ENCODE results near the gene EPS15.
"Not testable (repeated sequence)": the region's sequence is repeated elsewhere in the genome, so short reads cannot be mapped to it uniquely, and the experiment has no call there.

EPS15 gene

DNA sequence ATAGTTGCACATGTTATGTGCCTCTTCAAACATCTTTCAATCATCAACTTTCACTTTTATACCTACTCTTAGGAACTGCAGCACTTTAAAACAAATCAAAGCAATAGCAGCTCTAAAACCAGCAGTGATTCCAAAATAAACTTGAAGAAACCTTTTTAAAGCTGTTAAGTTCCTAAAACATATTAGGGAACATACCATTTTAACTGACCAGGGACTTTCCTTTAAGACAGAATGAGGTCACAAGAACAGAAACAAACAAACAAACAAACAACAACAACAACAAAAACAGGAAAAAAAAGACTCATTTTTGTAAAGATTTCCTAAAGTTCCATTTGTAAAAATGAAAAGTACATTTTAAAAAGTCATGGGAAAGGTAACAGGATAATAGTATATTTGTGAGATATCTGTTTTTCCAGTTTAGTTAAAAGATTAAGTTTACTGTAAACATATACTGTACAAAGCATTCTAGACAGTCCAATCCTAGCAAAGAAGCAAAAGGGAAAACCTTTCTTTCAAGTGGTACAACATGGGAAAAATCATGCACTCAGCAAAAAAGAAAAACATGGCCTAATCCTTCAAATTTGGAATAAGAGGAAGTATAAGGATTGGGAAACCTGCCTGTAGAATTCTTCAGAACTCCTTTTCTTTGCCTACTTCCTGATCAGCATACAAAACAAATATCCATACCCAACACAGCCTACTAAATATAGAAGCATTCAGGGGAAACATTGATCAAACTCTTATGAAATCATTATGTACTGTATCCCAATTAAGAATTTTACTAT lies 45.5 kb downstream of the EPS15 start:
- Mint-ChIP-seq H3K4me3 (no peak overlapping the region), H3K36me3 (peaks cover 21% of the 10 kb centered on the region), H3K4me1 (peaks cover 5% of the 10 kb centered on the region)

DNA sequence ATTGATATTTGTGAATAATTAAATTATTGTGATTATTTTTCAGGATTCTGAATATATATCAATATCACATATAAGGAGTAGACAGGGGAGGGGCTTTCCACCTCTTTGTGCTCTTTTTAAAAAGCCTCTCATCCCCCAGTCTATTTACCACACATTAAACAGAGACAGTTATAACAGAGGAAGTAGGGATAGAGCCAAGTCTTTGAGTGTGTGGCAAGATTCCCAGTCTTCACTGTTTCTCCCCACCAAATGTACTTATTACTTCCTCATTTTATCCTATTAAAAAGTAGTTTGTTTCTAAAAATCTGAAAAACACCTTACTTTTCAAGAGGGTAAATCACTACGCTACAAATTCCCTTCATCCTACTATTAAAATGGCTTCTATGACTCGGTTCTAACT lies 46.7 kb downstream of the EPS15 start:
- peaks cover 7% of the 10 kb centered on the region for H3K9me3 Mint-ChIP-seq
- H3K27ac Mint-ChIP-seq: no peak overlapping the region
- H3K4me1 Mint-ChIP-seq: peaks cover 5% of the 10 kb centered on the region
- H3K4me3 Mint-ChIP-seq: no peak overlapping the region
- H3K36me3 Mint-ChIP-seq: peaks cover 22% of the 10 kb centered on the region
- no peaks in the 10 kb centered on the region for H3K27me3 Mint-ChIP-seq

More for the DNA sequence above, 45.5 kb downstream of the EPS15 start:
- Mint-ChIP-seq H3K27me3 (no peaks in the 10 kb centered on the region), H3K27ac (no peak overlapping the region), H3K9me3 (peaks cover 7% of the 10 kb centered on the region)

DNA sequence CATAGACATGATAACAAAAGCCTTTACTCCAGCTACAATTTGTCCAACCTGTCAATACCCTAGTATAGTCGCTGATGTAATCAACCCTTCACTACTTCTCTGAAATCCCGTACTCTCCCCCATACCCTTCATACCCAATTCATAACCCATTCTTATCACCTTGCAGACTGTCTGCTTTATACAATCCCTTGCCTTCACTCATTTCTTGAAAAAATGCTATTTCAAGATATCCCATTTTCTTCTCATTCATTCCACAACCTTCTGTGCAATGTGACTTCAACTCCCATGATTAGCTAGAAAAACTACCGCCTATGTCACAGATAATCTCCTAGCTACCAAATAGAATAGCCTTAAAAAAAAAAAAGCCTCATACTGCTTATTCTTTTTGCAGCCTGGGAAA lies 49.5 kb downstream of the EPS15 start:
- Mint-ChIP-seq H3K27me3 (no peaks in the 10 kb centered on the region), H3K4me3 (no peak overlapping the region), H3K4me1 (peaks cover 5% of the 10 kb centered on the region), H3K9me3 (no peaks in the 10 kb centered on the region), H3K27ac (no peak overlapping the region), H3K36me3 (peaks cover 21% of the 10 kb centered on the region)

DNA sequence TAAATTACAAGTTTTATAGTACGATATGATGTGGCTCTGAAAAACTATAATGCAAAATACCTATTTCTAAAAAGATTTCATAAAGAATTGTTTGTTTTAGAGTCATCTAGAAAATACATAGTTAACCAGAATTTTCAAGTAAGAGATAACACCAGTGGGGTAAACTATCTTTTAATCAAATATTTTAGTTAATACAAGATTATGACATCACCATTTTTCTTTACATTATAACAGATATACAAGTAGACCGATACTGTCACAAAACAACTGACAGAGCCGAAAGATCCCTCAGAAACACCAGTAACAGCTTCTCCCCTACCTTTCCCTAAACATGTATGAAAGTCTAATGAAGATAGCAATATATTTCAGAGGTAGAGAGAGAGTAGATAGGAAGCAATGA lies 54.2 kb downstream of the EPS15 start:
- Mint-ChIP-seq H3K4me3 (no peak overlapping the region), H3K27ac (no peak overlapping the region), H3K27me3 (no peaks in the 10 kb centered on the region), H3K9me3 (no peaks in the 10 kb centered on the region), H3K36me3 (peaks cover 25% of the 10 kb centered on the region), H3K4me1 (no peaks in the 10 kb centered on the region)

DNA sequence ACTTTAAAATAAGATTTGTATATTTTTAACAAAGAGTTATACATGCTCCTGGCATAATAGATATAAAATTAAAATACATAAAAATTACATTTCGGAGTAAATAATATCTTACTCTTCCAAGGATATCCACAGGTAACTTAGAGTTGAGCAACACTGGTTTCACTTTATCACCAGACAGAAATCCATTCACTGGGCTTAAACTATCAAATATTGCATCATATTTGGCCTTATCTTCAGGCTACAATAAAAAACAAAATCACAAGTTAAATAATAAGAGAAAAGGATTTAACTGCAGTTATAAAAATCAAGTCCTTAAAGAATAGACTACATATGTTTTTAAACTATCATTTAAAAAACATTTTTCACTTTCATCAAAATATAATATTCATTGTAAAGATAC lies 55.5 kb downstream of the EPS15 start:
- H3K9me3 Mint-ChIP-seq: no peaks in the 10 kb centered on the region
- H3K27ac Mint-ChIP-seq: no peak overlapping the region
- H3K4me1 Mint-ChIP-seq: no peaks in the 10 kb centered on the region
- H3K36me3 Mint-ChIP-seq: peaks cover 24% of the 10 kb centered on the region
- no peak overlapping the region for H3K4me3 Mint-ChIP-seq
- no peaks in the 10 kb centered on the region for H3K27me3 Mint-ChIP-seq

DNA sequence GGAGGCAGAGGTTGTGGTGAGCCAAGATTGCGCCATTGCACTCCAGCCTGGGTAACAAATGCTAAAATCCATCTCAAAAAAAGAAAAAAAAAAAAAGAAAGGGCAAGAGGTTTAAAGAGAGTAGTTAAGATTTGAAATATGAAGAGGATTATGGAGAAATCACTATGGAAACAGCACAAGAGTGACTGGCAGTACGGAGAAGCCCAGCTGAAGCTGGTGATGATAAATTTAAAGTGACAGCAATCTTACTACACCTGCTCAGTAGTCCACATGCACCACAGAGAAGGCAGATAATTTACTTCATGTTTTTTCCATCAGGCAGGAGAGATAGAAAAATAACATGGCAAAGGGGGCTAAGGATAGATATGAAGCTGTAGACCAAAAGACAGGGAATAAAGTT lies 56.8 kb downstream of the EPS15 start:
- H3K36me3 Mint-ChIP-seq: peaks cover 26% of the 10 kb centered on the region
- not testable (repeated sequence) for H3K27ac Mint-ChIP-seq, H3K27me3 Mint-ChIP-seq, H3K4me1 Mint-ChIP-seq, H3K9me3 Mint-ChIP-seq, H3K4me3 Mint-ChIP-seq

DNA sequence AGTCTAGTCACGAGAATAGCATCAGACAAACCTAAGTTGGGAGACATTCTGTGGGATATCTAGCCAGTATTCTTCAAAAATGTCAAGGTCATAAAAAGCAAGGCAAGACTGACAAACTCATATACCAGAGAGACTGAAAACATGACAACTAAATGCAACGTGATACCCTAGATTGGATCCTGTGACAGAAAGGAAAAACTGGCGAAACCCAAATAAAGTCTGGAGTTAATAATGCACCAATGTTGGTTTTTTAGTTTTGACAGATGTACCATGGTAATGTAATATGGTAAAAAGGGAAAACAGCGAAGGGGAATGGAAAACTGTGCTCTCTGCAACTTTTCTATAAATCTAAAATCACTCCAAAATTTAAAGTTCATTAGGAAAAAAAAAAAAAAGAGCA lies 64.5 kb downstream of the EPS15 start:
- Mint-ChIP-seq H3K27ac (no peak overlapping the region), H3K9me3 (no peaks in the 10 kb centered on the region), H3K4me1 (no peaks in the 10 kb centered on the region), H3K4me3 (no peak overlapping the region), H3K27me3 (no peaks in the 10 kb centered on the region), H3K36me3 (peaks cover 16% of the 10 kb centered on the region)

DNA sequence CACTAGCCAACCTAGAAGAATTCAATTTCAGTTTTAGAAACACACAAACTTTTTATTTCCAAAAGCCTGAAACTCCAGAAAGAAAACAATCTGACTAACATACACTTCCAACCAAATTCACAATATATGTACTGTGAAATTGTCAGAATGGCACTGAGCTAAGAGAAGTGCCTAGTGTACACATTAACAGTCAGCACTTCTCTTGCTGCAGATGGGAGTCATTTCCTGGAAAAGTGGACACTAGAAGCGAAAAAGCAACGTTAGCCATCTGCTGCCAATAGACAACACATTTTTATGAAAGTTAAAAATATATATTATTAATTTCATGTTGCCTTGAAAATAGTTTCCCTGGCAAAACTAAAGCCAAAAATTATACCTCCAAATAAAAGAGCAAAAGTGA lies 66.1 kb downstream of the EPS15 start:
- Mint-ChIP-seq H3K27ac (no peak overlapping the region), H3K9me3 (no peaks in the 10 kb centered on the region), H3K36me3 (peaks cover 15% of the 10 kb centered on the region), H3K27me3 (no peaks in the 10 kb centered on the region), H3K4me3 (no peak overlapping the region), H3K4me1 (no peaks in the 10 kb centered on the region)

DNA sequence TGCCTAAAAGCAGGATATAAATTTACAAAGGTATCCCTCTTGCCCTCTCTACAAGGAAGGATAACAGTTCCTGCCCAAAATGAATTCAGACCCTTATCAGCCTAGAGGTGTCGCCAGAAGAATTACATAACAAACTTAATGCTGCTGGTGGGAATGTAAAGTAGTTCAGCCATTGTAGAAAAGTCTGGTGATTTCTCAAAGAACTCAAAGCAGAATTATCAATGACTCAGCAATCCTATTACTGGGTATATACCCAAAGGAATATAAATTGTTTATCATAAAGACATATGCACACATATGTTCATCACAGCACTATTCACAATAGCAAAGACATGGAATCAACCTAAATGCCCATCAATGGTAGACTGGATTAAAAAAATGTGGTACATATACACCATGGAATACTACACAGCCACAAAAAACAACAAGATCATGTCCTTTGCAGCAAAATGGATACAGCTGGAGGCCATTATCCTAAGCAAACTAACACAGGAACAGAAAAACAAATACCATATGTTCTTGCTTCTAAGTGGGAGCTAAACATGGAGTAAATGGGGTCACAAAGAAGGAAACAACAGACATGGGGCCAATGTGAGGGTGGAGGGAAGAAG lies 70.1 kb downstream of the EPS15 start:
- H3K27me3 Mint-ChIP-seq, H3K4me1 Mint-ChIP-seq, H3K9me3 Mint-ChIP-seq, H3K4me3 Mint-ChIP-seq, H3K27ac Mint-ChIP-seq: not testable (repeated sequence)
- peaks cover 11% of the 10 kb centered on the region for H3K36me3 Mint-ChIP-seq

DNA sequence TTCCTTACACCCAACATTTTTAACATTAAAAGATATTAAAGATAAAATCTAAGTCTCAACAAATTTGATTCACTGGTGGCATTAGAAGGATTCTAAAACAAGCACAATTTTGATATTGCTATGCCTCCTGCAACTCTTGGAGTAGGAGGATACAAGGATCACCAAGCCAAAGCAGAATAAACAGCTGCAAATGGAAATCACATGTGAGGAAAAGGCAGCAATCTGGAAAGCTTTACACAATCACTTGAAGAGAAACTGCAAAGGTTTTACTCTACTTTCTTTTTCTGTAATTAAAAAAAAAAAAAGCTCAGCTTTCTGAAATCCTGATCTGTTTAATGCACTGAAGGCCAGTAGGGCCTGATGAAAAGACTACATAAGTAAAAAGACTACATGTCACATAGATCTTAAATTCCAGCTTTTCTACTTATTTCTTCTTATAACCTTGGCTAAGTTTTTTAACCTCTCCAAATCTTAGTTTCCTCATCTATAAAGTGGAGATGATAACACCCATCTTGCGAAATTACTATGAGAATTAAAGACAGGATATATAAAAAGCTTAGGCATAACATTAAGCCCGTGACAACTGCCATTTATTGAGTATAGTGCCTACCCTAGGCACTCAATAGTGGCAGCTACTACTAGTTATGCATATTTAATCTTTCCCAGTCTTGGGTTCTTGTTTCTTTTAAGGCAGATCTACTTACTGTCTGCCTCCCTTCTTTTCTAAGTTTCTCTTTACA lies 73.5 kb downstream of the EPS15 start:
- Mint-ChIP-seq H3K27ac (no peak overlapping the region), H3K27me3 (no peaks in the 10 kb centered on the region), H3K4me3 (no peak overlapping the region), H3K4me1 (peaks cover 18% of the 10 kb centered on the region), H3K36me3 (peaks cover 20% of the 10 kb centered on the region), H3K9me3 (no peaks in the 10 kb centered on the region)

DNA sequence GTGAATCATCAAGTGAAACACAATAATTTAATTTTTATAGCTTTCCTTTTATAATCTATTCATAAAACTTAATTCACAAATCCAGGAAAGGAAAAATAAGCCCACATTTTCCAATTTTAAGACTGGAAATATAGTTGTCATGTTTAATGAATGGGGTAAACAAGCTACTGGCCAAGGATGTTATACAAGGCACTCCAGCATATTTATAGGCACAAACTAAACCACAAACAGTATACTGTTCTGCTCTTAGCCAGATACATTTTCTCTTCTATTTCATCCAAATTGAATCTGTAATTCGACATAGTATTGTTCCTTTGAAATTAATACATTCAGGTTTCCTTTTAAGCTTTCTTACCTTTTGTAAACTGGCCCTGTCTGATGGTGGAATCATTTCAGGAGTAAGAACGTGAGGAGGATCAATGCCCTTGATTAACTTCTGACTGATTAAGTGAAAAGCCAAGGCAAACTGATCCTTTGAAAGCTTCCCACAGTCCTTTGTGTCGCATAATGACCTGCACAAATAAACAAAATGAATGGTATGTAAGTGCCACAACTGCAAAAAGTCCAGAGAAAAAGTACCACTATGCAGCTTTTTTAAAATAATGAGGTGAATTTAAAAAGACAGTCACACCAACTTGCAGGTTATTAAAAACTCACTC lies 74.4 kb downstream of the EPS15 start:
- no peak overlapping the region for H3K27ac Mint-ChIP-seq
- peaks cover 18% of the 10 kb centered on the region for H3K4me1 Mint-ChIP-seq
- H3K36me3 Mint-ChIP-seq: peaks cover 22% of the 10 kb centered on the region
- H3K27me3 Mint-ChIP-seq: no peaks in the 10 kb centered on the region
- H3K9me3 Mint-ChIP-seq: no peaks in the 10 kb centered on the region
- no peak overlapping the region for H3K4me3 Mint-ChIP-seq

DNA sequence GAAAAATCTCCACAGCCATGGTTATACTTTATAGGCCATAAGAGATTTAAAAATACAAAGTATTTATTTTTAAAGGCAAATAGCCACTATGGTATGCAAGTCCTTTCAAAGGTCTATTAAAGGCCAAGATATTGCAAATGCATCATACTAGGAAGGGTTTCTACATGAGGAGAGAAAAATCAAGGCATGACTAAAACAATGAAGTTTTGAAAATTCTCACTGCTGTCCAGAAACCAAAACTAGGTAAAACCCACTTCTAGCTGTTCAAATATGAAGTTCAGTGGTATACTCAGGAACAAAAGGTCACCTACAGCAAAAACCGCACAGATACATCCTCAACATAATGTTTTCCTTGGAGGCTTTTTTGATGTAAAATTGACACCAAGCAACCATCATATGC lies 75.0 kb downstream of the EPS15 start:
- Mint-ChIP-seq H3K36me3 (peaks cover 19% of the 10 kb centered on the region), H3K9me3 (no peaks in the 10 kb centered on the region), H3K4me1 (peaks cover 20% of the 10 kb centered on the region)

DNA sequence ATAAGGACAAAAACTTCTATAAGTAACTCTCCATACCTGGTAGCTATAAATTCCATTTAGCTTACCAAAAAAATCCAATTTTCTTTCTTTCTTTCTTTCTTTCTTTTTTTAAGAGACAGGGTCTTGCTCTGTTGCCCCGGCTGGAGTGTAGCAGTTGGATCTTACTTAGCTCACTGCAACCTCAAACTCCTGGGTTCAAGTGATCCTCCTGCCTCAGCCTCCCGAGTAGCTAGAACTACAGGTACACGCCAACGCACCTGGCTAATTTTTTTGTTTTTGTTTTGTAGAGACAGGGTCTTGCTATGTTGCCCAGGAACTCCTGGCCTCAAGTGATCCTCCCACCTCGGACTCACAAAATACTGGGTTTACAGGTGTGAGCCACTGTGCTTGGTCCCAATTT lies 75.5 kb downstream of the EPS15 start:
- Mint-ChIP-seq H3K4me1 (peaks cover 26% of the 10 kb centered on the region), H3K4me3 (no peak overlapping the region), H3K27me3 (no peaks in the 10 kb centered on the region), H3K27ac (no peak overlapping the region), H3K9me3 (no peaks in the 10 kb centered on the region), H3K36me3 (peaks cover 22% of the 10 kb centered on the region)

More for the DNA sequence above, 75.0 kb downstream of the EPS15 start:
- Mint-ChIP-seq H3K27ac (no peak overlapping the region), H3K4me3 (no peak overlapping the region), H3K27me3 (no peaks in the 10 kb centered on the region)

DNA sequence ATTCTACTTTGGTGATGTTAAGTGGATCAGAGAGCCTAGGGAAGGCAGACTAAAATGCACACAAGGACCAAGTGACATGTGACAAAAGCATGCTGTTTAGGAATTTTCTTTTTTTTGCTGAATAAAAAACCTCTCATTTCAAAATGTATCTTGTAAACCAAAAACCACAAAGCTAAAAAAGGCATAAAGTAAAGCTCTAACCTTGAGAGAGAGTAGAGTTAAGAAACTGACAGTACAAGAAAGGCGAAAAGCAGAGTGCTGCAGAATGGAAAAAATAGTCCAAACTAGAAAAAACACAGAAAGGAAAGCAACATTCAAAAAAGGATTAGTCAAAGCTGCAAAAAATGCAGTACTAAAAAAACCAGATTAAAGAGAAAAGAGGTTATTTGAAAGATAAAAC lies 76.5 kb downstream of the EPS15 start:
- no peak overlapping the region for H3K27ac Mint-ChIP-seq
- peaks cover 26% of the 10 kb centered on the region for H3K4me1 Mint-ChIP-seq
- no peaks in the 10 kb centered on the region for H3K27me3 Mint-ChIP-seq
- H3K4me3 Mint-ChIP-seq: no peak overlapping the region
- H3K36me3 Mint-ChIP-seq: peaks cover 22% of the 10 kb centered on the region
- no peaks in the 10 kb centered on the region for H3K9me3 Mint-ChIP-seq

DNA sequence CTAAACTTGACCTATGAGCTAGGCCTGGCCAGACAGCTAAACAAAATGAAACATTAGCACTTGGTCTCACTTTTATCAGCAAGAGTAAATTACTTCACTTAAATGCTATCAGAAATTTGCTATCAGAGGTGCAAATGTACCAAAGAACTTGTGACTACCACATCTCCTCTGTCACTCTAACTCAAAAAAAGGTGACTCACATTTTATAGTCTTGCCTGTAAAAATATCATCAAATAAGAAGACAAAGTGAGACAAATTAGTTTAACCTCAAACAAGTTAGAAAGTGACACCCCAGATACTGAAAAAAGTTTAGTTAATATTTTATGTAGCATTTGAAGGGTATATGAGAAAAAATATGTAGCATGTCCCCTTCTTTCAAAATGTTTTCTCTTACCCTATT lies 76.9 kb downstream of the EPS15 start:
- H3K4me3 Mint-ChIP-seq: no peak overlapping the region
- no peak overlapping the region for H3K27ac Mint-ChIP-seq
- H3K27me3 Mint-ChIP-seq: no peaks in the 10 kb centered on the region
- H3K9me3 Mint-ChIP-seq: no peaks in the 10 kb centered on the region
- peaks cover 20% of the 10 kb centered on the region for H3K36me3 Mint-ChIP-seq
- H3K4me1 Mint-ChIP-seq: peaks cover 26% of the 10 kb centered on the region

DNA sequence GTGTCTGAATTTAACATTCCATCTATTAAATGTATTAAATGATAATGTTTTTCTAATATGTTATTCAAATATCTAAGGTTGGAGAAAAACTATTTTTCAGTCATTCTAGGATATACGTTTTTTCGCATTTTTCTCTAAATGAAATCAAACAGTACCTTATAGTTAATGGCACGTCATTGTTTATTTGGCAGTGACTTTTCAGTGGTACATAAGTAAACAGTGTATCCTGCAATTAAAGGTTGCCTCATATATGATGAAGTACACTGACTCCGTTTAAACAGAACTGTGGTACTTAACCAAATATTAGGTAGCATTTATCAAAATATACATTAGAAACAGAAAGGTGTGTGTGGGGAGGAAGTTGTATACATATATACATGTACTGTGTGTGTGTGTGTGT lies 79.2 kb downstream of the EPS15 start:
- Mint-ChIP-seq H3K9me3 (no peaks in the 10 kb centered on the region), H3K27me3 (no peaks in the 10 kb centered on the region), H3K4me3 (no peak overlapping the region), H3K27ac (no peak overlapping the region), H3K4me1 (peaks cover 38% of the 10 kb centered on the region), H3K36me3 (peaks cover 25% of the 10 kb centered on the region)

Measured in activated naive CD4-positive, alpha-beta T cell treated with anti-CD3 and anti-CD28 coated beads, Interleukin-2, amount 50 U/mL, for 24 hours (primary cell).